CD4-positive, CD25-positive, alpha-beta regulatory T cell (primary cell): Measurements from ENCODE around the gene HECTD2. TPM values are rescaled to one million over a fixed set of nuclear protein-coding genes. Genes with fewer than 3 reads are reported as not detected.
"Not testable (repeated sequence)": the region's sequence is repeated elsewhere in the genome, so short reads cannot be mapped to it uniquely, and the experiment has no call there.

ENCODE experiments used
- ATAC-seq, 2 donors: fragments of 150-1000 bp; cut with Tn5 transposase; one replicate each; pipeline ENCODE4 v1.10.0; 2021; ENCODE audit warnings: low read depth in 2 of 2, moderate number of reproducible peaks in 2 of 2, moderate library complexity in 1 of 2
- DNase-seq, 3 donors: peaks; one replicate each; pipeline versions ENCODE4 v3.0.0 to v3.0.0-alpha.2; 2012 to 2022; ENCODE audit warnings: mixed read lengths in 1 of 3
- H3K27ac ChIP-seq: one replicate; pipeline ENCODE4 v1.7.0; 2013; ENCODE audit warnings: mild to moderate bottlenecking, low read length; ENCODE audit not compliant: insufficient read depth, poor library complexity, severe bottlenecking
- H3K27me3 ChIP-seq: one replicate; pipeline ENCODE4 v1.7.0; 2013; ENCODE audit warnings: low read length; ENCODE audit not compliant: control insufficient read depth, insufficient read depth
- H3K36me3 ChIP-seq: one replicate; pipeline ENCODE4 v1.7.0; 2013; ENCODE audit warnings: mild to moderate bottlenecking, low read length, moderate library complexity; ENCODE audit not compliant: control insufficient read depth, insufficient read depth
- H3K4me1 ChIP-seq: 2 replicates; pipeline ENCODE4 v1.7.0; 2013; ENCODE audit warnings: mild to moderate bottlenecking, low read length; ENCODE audit not compliant: insufficient read depth, control insufficient read depth, poor library complexity, severe bottlenecking
- H3K4me3 ChIP-seq: one replicate; pipeline ENCODE4 v1.7.0; 2013; ENCODE audit warnings: low read depth, mild to moderate bottlenecking, low read length, moderate library complexity
- H3K9me3 ChIP-seq, 2 experiments: 1 replicate in 1 of 2; 2 replicates in 1 of 2; pipeline ENCODE4 v1.7.0; 2013; ENCODE audit warnings: low read length in 2 of 2, mild to moderate bottlenecking in 1 of 2, moderate library complexity in 1 of 2; ENCODE audit not compliant: control insufficient read depth in 2 of 2
- H3K27ac Mint-ChIP-seq, 3 donors: one replicate each; pipeline ENCODE4 v1.8.0; 2020 to 2022; ENCODE audit warnings: mild to moderate bottlenecking in 3 of 3, mixed read lengths in 3 of 3, moderate library complexity in 2 of 3
- H3K27me3 Mint-ChIP-seq: one replicate; pipeline ENCODE4 v1.8.0; 2022; ENCODE audit warnings: mild to moderate bottlenecking, mixed read lengths
- H3K36me3 Mint-ChIP-seq: one replicate; pipeline ENCODE4 v1.8.0; 2020; ENCODE audit warnings: mixed read lengths
- H3K4me1 Mint-ChIP-seq, 4 donors: one replicate each; pipeline ENCODE4 v1.8.0; 2020 to 2022; ENCODE audit warnings: mixed read lengths in 4 of 4, mild to moderate bottlenecking in 1 of 4
- H3K4me3 Mint-ChIP-seq, 4 donors: one replicate each; pipeline ENCODE4 v1.8.0; 2020 to 2022; ENCODE audit warnings: mild to moderate bottlenecking in 4 of 4, mixed read lengths in 4 of 4, moderate library complexity in 3 of 4
- H3K9me3 Mint-ChIP-seq, 7 donors: one replicate each; pipeline ENCODE4 v1.8.0; 2020 to 2022; ENCODE audit warnings: mixed read lengths in 7 of 7, mild to moderate bottlenecking in 3 of 7, moderate library complexity in 2 of 7
- polyA plus RNA-seq, 4 donors: library from polyadenylated mRNA; unstranded; fragments of 300-500 nt; fragmentation: Illumina TruSeq; gene quantifications; one replicate each; pipeline ENCODE4 v1.2.3, GENCODE V29; 2021
- total RNA-seq: library from RNA; stranded (reverse); gene quantifications from one replicate; pipeline ENCODE4 v1.2.3, GENCODE V29; 2022

Gene HECTD2
- total and polyA plus RNA-seq, 5 donors from 2014 or later = 0.34 to 1.7 (median 0.73) TPM

DNA sequence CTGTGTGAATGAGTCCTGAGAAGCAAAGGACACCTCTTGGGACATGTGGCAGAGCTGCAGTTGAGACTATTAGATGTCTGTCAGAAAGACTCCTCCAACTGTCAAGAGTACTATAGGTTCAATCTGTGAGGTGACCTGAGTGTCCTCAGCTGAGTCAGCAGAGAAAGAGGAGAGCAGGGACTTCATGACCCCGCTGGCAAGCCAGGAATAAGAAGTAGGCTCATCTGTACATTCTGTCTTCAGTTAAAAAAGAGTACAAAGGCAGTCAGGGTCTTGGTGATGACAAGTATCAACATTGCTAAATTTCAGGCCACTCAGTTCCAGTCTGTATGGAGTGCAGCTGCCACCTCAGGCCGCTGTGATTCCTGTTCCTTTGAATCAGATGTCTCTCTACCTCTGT, 25.1 kb downstream of the HECTD2 start:
- no peak for ATAC-seq
- no peak overlapping the region for H3K27ac ChIP-seq

DNA sequence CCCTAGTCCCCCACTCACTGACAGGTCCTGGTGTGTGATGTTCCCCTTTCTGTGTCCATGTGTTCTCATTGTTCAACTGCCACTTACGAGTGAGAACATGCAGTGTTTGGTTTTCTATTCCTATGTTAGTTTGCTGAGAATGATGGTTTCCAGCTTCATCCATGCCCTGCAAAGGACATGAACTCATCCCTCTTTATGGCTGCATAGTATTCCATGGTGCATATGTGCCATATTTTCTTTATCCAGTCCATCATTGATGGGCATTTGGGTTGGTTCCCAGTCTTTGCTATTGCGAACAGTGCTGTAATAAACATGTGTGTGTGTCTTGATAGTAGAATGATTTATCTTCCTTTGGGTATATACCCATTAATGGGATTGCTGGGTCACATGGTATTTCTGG, 28.1 kb downstream of the HECTD2 start:
- H3K4me1 ChIP-seq, H3K9me3 Mint-ChIP-seq, H3K9me3 ChIP-seq, H3K4me3 Mint-ChIP-seq, H3K27me3 Mint-ChIP-seq, H3K27ac Mint-ChIP-seq, ATAC-seq, H3K27ac ChIP-seq, H3K36me3 ChIP-seq, H3K27me3 ChIP-seq, DNase-seq, H3K4me1 Mint-ChIP-seq, H3K4me3 ChIP-seq: not testable (repeated sequence)
- peaks cover 12% of the 10 kb centered on the region for H3K36me3 Mint-ChIP-seq

More for the DNA sequence above, 25.1 kb downstream of the HECTD2 start:
- no peaks in the 10 kb centered on the region for H3K36me3 ChIP-seq
- DNase-seq = no peak
- Mint-ChIP-seq H3K36me3 (peaks cover 12% of the 10 kb centered on the region), H3K4me3 (no peak overlapping the region), H3K4me1 (peaks cover 0 to 4% (median 0%) of the 10 kb centered on the region in 4 donors), H3K27me3 (no peaks in the 10 kb centered on the region), H3K9me3 (peaks cover 0 to 6% (median 0%) of the 10 kb centered on the region in 7 donors), H3K27ac (no peak overlapping the region)
- H3K9me3 ChIP-seq = no peaks in the 10 kb centered on the region
- H3K4me3 ChIP-seq = no peak overlapping the region
- H3K27me3 ChIP-seq = no peaks in the 10 kb centered on the region
- H3K4me1 ChIP-seq = no peaks in the 10 kb centered on the region

DNA sequence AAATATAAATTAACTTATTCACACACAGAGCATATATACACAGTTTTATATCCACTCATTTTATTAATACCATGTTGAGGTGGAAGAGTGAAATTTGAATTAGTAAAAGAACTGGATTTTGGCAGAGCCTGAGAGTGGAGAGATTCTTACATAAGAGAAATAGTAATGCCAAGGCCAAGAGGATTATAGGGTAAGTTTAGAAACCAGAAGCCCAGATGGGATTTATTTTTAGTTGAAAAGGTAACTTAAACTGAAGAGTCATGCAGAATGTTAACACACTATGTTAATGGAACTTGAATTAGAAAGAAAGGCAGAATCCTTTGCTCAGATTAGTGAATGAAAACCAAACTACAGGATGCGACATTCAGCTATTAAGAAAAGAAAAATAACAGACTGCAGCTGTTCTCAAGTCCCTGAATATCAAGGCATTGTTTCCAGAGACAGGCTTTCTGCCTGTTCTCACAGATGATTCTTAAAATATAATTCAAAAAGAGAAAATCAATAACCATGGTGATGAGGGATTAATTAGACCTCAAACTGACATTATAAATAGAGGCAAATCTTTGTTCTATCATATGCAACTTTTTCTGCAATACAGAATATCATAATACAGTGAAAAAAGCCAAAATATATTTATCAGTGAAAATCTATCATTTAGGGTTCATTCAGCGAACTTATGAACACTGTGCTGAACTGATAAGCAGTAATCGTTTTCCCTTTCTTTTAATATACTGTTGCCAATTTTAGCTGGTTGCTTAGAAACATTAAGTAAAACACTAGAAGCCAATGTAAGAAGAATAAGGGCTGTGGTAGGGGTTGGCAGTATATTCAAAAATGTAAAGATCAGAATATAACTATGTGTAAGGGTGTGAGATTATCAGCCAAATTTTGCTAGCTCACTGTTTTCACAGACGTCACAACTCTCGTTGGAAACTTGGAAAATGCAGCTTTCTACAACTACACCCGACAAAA, 34.4 kb downstream of the HECTD2 start:
- Mint-ChIP-seq H3K9me3 (peaks cover 0 to 9% (median 6%) of the 10 kb centered on the region in 7 donors), H3K4me3 (peak overlapping the region in 1 of 4 donors; percentile 27), H3K4me1 (no peaks in the 10 kb centered on the region), H3K27ac (no peak overlapping the region), H3K36me3 (no peaks in the 10 kb centered on the region), H3K27me3 (no peaks in the 10 kb centered on the region)
- Histone ChIP-seq H3K27ac (no peak overlapping the region), H3K4me3 (no peak overlapping the region), H3K9me3 (peaks cover 0 to 6% of the 10 kb centered on the region in 2 experiments), H3K36me3 (no peaks in the 10 kb centered on the region), H3K27me3 (no peaks in the 10 kb centered on the region), H3K4me1 (no peaks in the 10 kb centered on the region)
- no peak for DNase-seq
- no peak for ATAC-seq

DNA sequence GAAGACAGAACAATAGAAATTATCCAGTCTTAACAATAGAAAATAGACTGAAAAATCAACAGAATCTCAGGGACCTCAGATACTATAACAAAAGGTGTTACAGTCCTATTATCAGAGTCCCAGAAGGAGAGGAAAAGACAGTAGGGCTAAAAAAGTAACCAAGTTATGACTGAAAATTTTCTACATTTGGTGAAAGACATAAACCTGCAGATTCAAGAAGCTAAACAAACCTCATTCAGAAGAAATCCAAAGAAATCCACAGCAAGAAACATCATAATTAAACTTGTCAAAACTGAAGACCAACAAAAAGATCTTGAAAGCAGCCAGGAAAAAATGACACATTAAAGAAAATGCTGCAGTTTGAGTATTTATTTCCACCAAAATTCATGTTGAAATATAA, 41.9 kb downstream of the HECTD2 start:
- no peaks in the 10 kb centered on the region for H3K27me3 Mint-ChIP-seq
- no peak overlapping the region for H3K4me3 Mint-ChIP-seq
- no peaks in the 10 kb centered on the region for H3K36me3 Mint-ChIP-seq
- H3K4me1 ChIP-seq = no peaks in the 10 kb centered on the region
- DNase-seq (no peak), ATAC-seq (no peak)
- H3K27me3 ChIP-seq = no peaks in the 10 kb centered on the region
- H3K4me1 Mint-ChIP-seq = no peaks in the 10 kb centered on the region
- no peak overlapping the region for H3K27ac ChIP-seq
- no peak overlapping the region for H3K4me3 ChIP-seq
- H3K27ac Mint-ChIP-seq = no peak overlapping the region
- peaks cover 4 to 42% (median 13%) of the 10 kb centered on the region in 7 donors for H3K9me3 Mint-ChIP-seq
- H3K36me3 ChIP-seq = no peaks in the 10 kb centered on the region
- peaks cover 11% of the 10 kb centered on the region in 2 experiments for H3K9me3 ChIP-seq

DNA sequence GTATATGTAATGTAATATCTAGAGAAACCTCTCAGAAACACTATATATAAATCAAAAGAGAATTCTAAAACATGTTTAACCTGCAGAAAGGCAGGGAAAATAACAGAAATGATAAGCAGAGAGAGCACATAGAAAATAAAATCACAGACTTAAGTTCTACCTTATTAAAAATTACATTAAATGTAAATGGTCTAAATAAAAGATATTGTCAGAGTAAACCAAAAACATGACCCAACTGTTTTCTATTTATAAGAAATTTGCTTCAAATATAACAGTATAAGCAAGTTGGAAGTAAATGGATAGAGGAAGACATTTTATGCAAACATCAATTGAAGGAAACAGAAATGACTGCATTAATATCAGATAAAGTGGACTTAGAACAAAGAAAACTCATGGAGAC, 43.4 kb downstream of the HECTD2 start:
- H3K4me1 Mint-ChIP-seq = no peaks in the 10 kb centered on the region
- Histone ChIP-seq H3K36me3 (no peaks in the 10 kb centered on the region), H3K4me3 (no peak overlapping the region), H3K27ac (no peak overlapping the region), H3K9me3 (peaks cover 11% of the 10 kb centered on the region in 2 experiments), H3K4me1 (no peaks in the 10 kb centered on the region), H3K27me3 (no peaks in the 10 kb centered on the region)
- H3K36me3 Mint-ChIP-seq = no peaks in the 10 kb centered on the region
- H3K27me3 Mint-ChIP-seq = no peaks in the 10 kb centered on the region
- H3K4me3 Mint-ChIP-seq = no peak overlapping the region
- H3K9me3 Mint-ChIP-seq = peaks cover 4 to 42% (median 14%) of the 10 kb centered on the region in 7 donors
- DNase-seq (no peak), ATAC-seq (no peak)
- no peak overlapping the region for H3K27ac Mint-ChIP-seq

DNA sequence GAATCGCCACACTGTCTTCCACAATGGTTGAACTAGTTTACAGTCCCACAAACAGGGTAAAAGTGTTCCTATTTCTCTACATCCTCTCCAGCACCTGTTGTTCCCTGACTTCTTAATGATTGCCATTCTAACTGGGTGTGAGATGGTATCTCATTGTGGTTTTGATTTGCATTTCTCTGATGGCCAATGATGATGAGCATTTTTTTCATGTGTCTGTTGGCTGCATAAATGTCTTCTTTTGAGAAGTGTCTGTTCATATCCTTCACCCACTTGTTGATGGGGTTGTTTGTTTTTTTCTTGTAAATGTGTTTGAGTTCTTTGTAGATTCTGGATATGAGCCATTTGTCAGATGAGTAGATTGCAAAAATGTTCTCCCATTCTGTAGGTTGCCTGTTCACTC, 45.0 kb downstream of the HECTD2 start:
- H3K36me3 ChIP-seq, H3K4me1 ChIP-seq, H3K27ac ChIP-seq, ATAC-seq, H3K36me3 Mint-ChIP-seq, H3K4me1 Mint-ChIP-seq, H3K27me3 ChIP-seq, DNase-seq, H3K27me3 Mint-ChIP-seq, H3K4me3 ChIP-seq, H3K27ac Mint-ChIP-seq: not testable (repeated sequence)
- Mint-ChIP-seq H3K4me3 (peak overlapping the region in 1 of 4 donors; percentile 32), H3K9me3 (peaks cover 4 to 32% (median 11%) of the 10 kb centered on the region in 7 donors)
- H3K9me3 ChIP-seq = peaks cover 3 to 11% of the 10 kb centered on the region in 2 experiments

DNA sequence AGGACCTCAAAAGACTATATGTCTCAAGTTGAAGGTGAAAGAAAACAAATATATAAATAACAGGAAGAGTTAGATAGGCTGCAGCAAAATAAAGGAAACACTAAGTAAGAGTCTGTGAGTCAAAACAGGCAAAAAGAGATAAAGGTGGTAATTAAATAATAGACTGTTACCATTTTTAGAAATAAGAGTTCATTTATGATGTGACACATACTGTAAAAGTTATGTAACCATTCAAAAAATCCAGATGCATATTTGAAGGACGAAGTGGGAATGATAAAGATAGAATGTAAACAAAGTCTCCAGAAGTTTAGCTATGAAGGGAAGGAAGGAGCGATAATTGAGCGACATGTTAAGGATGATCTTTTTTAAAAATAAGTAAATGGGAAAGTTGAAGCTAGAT, 50.5 kb downstream of the HECTD2 start:
- no peaks in the 10 kb centered on the region for H3K27me3 ChIP-seq
- peaks cover 0 to 4% (median 0%) of the 10 kb centered on the region in 4 donors for H3K4me1 Mint-ChIP-seq
- no peaks in the 10 kb centered on the region for H3K4me1 ChIP-seq
- peaks cover 0 to 5% (median 0%) of the 10 kb centered on the region in 7 donors for H3K9me3 Mint-ChIP-seq
- ATAC-seq = no peak
- no peaks in the 10 kb centered on the region for H3K36me3 ChIP-seq
- H3K27ac ChIP-seq = no peak overlapping the region
- H3K27me3 Mint-ChIP-seq = no peaks in the 10 kb centered on the region
- no peak for DNase-seq
- no peak overlapping the region for H3K4me3 Mint-ChIP-seq
- H3K4me3 ChIP-seq = no peak overlapping the region
- H3K27ac Mint-ChIP-seq = no peak overlapping the region
- no peaks in the 10 kb centered on the region for H3K36me3 Mint-ChIP-seq
- H3K9me3 ChIP-seq = no peaks in the 10 kb centered on the region

DNA sequence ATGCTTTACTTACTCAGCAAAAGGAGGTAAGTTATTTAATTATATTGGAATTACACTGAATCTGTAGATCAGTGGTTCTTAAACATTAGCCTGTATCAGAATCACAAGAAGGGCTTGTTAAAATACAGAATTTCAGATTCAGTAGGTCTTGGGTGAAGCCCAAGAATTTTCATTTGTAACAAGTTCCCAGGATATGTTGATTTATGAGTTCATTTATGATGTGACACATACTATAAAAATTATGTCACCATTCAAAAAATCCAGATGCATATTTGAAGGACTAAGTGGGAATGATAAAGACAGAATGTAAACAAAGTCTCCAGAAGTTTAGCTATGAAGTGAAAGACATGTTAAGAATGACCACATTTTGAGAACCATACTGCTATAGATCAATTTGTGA, 52.3 kb downstream of the HECTD2 start:
- Mint-ChIP-seq H3K9me3 (peaks cover 0 to 6% (median 1%) of the 10 kb centered on the region in 7 donors), H3K4me1 (peaks cover 0 to 4% (median 0%) of the 10 kb centered on the region in 4 donors), H3K4me3 (no peak overlapping the region), H3K27ac (no peak overlapping the region), H3K27me3 (no peaks in the 10 kb centered on the region), H3K36me3 (peaks cover 8% of the 10 kb centered on the region)
- H3K27me3 ChIP-seq = no peaks in the 10 kb centered on the region
- no peak overlapping the region for H3K4me3 ChIP-seq
- ATAC-seq = no peak
- no peak for DNase-seq
- no peak overlapping the region for H3K27ac ChIP-seq
- no peaks in the 10 kb centered on the region for H3K9me3 ChIP-seq
- H3K4me1 ChIP-seq = no peaks in the 10 kb centered on the region
- no peaks in the 10 kb centered on the region for H3K36me3 ChIP-seq
